GM12878 (cell line): ENCODE measurements around the gene GABRB2. TPM values are rescaled to one million over a fixed set of nuclear protein-coding genes. Genes with fewer than 3 reads are reported as not detected.

Source experiments
- ATAC-seq: fragments of 200-7000 bp; cut with Tn5 transposase; 3 replicates; pipeline ENCODE4 v1.9.1; 2020; ENCODE audit warnings: mild to moderate bottlenecking, moderate library complexity
- BruUV-seq: library from RNA; stranded (reverse); fragments of 400-500 nt; replicated peaks from 2 replicates; lab custom pipeline; 2021; lab: Mats Ljungman, UMichigan
- CTCF ChIA-PET: fragments of 300-600 bp; sonication (Branson Sonifier 250); formaldehyde crosslinking; extraction: SDS; loops from one replicate; lab custom pipeline; 2021; ENCODE audit warnings: inconsistent platforms; lab: Yijun Ruan, JAX
- POLR2A ChIA-PET: fragments of 350-600 bp; formaldehyde crosslinking; extraction: SDS; loops from one replicate; lab custom pipeline; 2021; ENCODE audit warnings: inconsistent platforms; lab: Charles Lee
- RAD21 ChIA-PET: fragments of 300-600 bp; sonication (Branson Sonifier 250); formaldehyde crosslinking; loops from one replicate; lab custom pipeline; 2023; ENCODE audit warnings: antibody characterized with exemption; ENCODE audit not compliant: unreplicated experiment; lab: Charles Lee
- SMC1A ChIA-PET: fragments of 300-600 bp; sonication (Branson Sonifier 250); formaldehyde crosslinking; loops from one replicate; lab custom pipeline; 2023; ENCODE audit not compliant: unreplicated experiment, uncharacterized antibody; lab: Charles Lee
- DNase-seq: peaks from one replicate; pipeline ENCODE4 v3.0.0-alpha.2; 2011; ENCODE audit warnings: low read depth, low spot score
- FAIRE-seq: peaks from 3 replicates; lab custom pipeline; 2011; peaks lifted over from hg19 to GRCh38; lab: Jason Lieb, UNC
- H2AFZ ChIP-seq: 2 replicates; pipeline ENCODE4 v1.6.0; 2011; ENCODE audit warnings: low read depth, low read length, control low read depth; ENCODE audit not compliant: control insufficient read depth
- H3K27ac ChIP-seq: 2 replicates; pipeline ENCODE4 v1.5.1; 2011; ENCODE audit warnings: control low read depth; ENCODE audit not compliant: control insufficient read depth, insufficient read depth
- H3K27me3 ChIP-seq, 2 experiments: replicated peaks in 1 of 2; 2 replicates each; pipeline versions ENCODE4 v1.6.0 to v1.6.1; 2011; ENCODE audit warnings: low read length in 1 of 2; ENCODE audit not compliant: control insufficient read depth in 2 of 2, insufficient read depth in 2 of 2
- H3K36me3 ChIP-seq, 2 experiments: 2 replicates each; pipeline ENCODE4 v1.5.1; 2011; ENCODE audit warnings: low read length in 1 of 2; ENCODE audit not compliant: control insufficient read depth in 2 of 2, insufficient read depth in 2 of 2
- H3K4me1 ChIP-seq: 2 replicates; pipeline ENCODE4 v1.6.1; 2011; ENCODE audit warnings: mild to moderate bottlenecking, low read length, moderate library complexity, mixed read lengths; ENCODE audit not compliant: control insufficient read depth, insufficient read depth
- H3K4me2 ChIP-seq: 2 replicates; pipeline ENCODE4 v1.6.0; 2011; ENCODE audit warnings: control low read depth; ENCODE audit not compliant: control insufficient read depth, insufficient read depth
- H3K4me3 ChIP-seq: fragments of 200-600 bp; sonication (generic); 2 replicates; pipeline ENCODE4 v1.5.1; 2016
- H3K79me2 ChIP-seq: 2 replicates; pipeline ENCODE4 v1.6.0; 2011; ENCODE audit warnings: low read length; ENCODE audit not compliant: control insufficient read depth, insufficient read depth
- H3K9ac ChIP-seq: 2 replicates; pipeline ENCODE4 v1.8.0; 2011; ENCODE audit warnings: low read length, control low read depth, mixed read lengths; ENCODE audit not compliant: control insufficient read depth, insufficient read depth
- H3K9me3 ChIP-seq: replicated peaks from 3 replicates; pipeline ENCODE4 v1.5.1; 2011; ENCODE audit warnings: mild to moderate bottlenecking, low read length; ENCODE audit not compliant: control insufficient read depth, insufficient read depth
- H4K20me1 ChIP-seq: 2 replicates; pipeline ENCODE4 v1.6.0; 2011; ENCODE audit not compliant: control insufficient read depth, insufficient read depth
- JUNB ChIP-seq: IDR thresholded peaks from 2 replicates; pipeline ENCODE4 v1.6.1; 2016; ENCODE audit warnings: antibody characterized with exemption, mild to moderate bottlenecking
- NFXL1 ChIP-seq: fragments of 450-650 bp; IDR thresholded peaks from 2 replicates; pipeline ENCODE4 v1.6.1; 2017; ENCODE audit warnings: antibody characterized with exemption, mild to moderate bottlenecking, borderline replicate concordance
- POLR2AphosphoS5 ChIP-seq: IDR thresholded peaks from 2 replicates; pipeline ENCODE4 v1.6.1; 2011; ENCODE audit warnings: mild to moderate bottlenecking, low read length, inconsistent platforms
- ZZZ3 ChIP-seq: IDR thresholded peaks from 2 replicates; pipeline ENCODE4 v1.6.1; 2011; ENCODE audit warnings: low read depth; ENCODE audit not compliant: control insufficient read depth, insufficient read length
- in situ Hi-C: fragments of 300-500 bp; cut with MboI; formaldehyde crosslinking; loops from 9 replicates; pipeline ENCODE4 v1.14.3; 2018; ENCODE audit warnings: mixed read lengths
- intact Hi-C: fragments of 100-400 bp; cut with micrococcal nuclease; formaldehyde crosslinking; loops from one replicate; pipeline ENCODE4 v1.14.2; 2022; ENCODE audit not compliant: unreplicated experiment
- polyA plus RNA-seq, 11 experiments: library from polyadenylated mRNA; depleted of rRNA in 4 of 11; unstranded in 6 of 11; stranded (reverse) in 5 of 11; fragments of >200 nt; fragmentation: Nextera tagmentation in 4 of 11; fragmentation: Illumina TruSeq in 1 of 11; extraction: Ambion mirVana in 4 of 11; extraction: Trizol in 1 of 11; gene quantifications; 1 replicate in 1 of 11; 2 replicates in 10 of 11; pipeline versions ENCODE4 v1.2.1 to v1.2.3, GENCODE V29; 2011 to 2016; ENCODE audit warnings: inconsistent platforms in 2 of 11, missing spikeins in 2 of 11, low read depth in 1 of 11
- total RNA-seq, 4 experiments: library from RNA; depleted of rRNA in 3 of 4; stranded (reverse); fragments of >200 nt in 3 of 4; fragmentation: Illumina TruSeq in 1 of 4; extraction: Trizol in 1 of 4; gene quantifications; 2 replicates each; pipeline versions ENCODE4 v1.2.1 to v1.2.3, GENCODE V29; 2013 to 2021
- TF ChIP-seq, protein P1 (sequence below): IDR thresholded peaks from 2 replicates; pipeline ENCODE4 v1.6.1; 2012; ENCODE audit warnings: improper control_type of control experiment, low read depth, low read length; ENCODE audit not compliant: insufficient replicate concordance

Gene GABRB2
- total and polyA plus RNA-seq, 10 of the 15 experiments (the other 5 are each of a cell fraction or from before 2014, with no cell fraction given), result 0.12 to 0.85 (median 0.43) TPM

DNA sequence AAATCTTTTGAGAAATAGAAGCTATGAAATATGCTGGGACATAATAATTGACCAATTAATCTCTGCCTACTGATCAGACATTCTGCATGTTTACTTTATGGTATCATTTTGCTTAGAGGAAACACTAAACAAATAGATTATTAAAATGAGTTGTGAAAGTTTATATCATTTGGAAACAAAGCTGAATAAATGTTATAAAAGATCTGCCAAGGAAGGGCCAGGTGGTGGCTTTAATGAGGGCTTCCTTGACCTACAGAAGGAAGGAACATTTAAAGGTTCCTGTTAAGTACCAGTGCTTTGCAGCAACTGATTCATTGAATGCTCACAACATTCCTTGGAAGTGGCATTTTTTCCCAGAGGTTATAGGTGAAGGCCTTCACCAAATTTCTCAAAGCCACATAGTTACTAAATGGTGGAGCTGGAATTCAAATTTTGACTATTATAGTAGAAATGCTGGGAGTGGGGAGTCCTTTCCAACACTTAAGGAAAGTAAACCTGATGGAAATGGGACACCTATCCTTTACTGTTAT is 250.7 kb downstream of the GABRB2 start:
- no peak for TF ChIP-seq POLR2AphosphoS5
- TF ChIP-seq JUNB, result no peak
- TF ChIP-seq ZZZ3, result no peak
- TF ChIP-seq, protein P1, sequence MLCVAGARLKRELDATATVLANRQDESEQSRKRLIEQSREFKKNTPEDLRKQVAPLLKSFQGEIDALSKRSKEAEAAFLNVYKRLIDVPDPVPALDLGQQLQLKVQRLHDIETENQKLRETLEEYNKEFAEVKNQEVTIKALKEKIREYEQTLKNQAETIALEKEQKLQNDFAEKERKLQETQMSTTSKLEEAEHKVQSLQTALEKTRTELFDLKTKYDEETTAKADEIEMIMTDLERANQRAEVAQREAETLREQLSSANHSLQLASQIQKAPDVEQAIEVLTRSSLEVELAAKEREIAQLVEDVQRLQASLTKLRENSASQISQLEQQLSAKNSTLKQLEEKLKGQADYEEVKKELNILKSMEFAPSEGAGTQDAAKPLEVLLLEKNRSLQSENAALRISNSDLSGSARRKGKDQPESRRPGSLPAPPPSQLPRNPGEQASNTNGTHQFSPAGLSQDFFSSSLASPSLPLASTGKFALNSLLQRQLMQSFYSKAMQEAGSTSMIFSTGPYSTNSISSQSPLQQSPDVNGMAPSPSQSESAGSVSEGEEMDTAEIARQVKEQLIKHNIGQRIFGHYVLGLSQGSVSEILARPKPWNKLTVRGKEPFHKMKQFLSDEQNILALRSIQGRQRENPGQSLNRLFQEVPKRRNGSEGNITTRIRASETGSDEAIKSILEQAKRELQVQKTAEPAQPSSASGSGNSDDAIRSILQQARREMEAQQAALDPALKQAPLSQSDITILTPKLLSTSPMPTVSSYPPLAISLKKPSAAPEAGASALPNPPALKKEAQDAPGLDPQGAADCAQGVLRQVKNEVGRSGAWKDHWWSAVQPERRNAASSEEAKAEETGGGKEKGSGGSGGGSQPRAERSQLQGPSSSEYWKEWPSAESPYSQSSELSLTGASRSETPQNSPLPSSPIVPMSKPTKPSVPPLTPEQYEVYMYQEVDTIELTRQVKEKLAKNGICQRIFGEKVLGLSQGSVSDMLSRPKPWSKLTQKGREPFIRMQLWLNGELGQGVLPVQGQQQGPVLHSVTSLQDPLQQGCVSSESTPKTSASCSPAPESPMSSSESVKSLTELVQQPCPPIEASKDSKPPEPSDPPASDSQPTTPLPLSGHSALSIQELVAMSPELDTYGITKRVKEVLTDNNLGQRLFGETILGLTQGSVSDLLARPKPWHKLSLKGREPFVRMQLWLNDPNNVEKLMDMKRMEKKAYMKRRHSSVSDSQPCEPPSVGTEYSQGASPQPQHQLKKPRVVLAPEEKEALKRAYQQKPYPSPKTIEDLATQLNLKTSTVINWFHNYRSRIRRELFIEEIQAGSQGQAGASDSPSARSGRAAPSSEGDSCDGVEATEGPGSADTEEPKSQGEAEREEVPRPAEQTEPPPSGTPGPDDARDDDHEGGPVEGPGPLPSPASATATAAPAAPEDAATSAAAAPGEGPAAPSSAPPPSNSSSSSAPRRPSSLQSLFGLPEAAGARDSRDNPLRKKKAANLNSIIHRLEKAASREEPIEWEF, result no peak
- TF ChIP-seq NFXL1, result no peak
- POLR2A ChIA-PET, result no interaction called here
- Histone ChIP-seq H3K79me2 (no peaks in the 10 kb centered on the region), H3K27ac (no peak overlapping the region), H3K4me2 (no peak overlapping the region), H3K4me1 (peaks cover 10% of the 10 kb centered on the region), H3K9me3 (peaks cover 6% of the 10 kb centered on the region), H2AFZ (no peak overlapping the region), H3K27me3 (no peaks in the 10 kb centered on the region), H3K36me3 (no peaks in the 10 kb centered on the region; a peak in 1 of 4 replicates), H3K9ac (no peak overlapping the region), H3K4me3 (no peak overlapping the region), H4K20me1 (no peaks in the 10 kb centered on the region)
- intact Hi-C loops (no loop called here), in situ Hi-C loops (no loop called here)
- DNase-seq (no peak), FAIRE-seq (no peak), ATAC-seq (no peak)
- no TSS peak for BruUV-seq
- CTCF ChIA-PET, result no interaction called here
- RAD21 ChIA-PET, result no interaction called here
- SMC1A ChIA-PET, result interaction anchor here (1.0 to 1.2 kb wide), 3 partner anchors 12 to 38 kb away, joined by 3 to 4 read pairs (median 3); no protein-coding TSS in a partner anchor
